ENCODE measurements around the gene FRMD1.

The FRMD1 gene

GRCh38 chr6:168024951-168025510, 54.0 kb downstream of the FRMD1 start:
- ATAC-seq (ENCODE audit: low read depth) = no peak
- no peaks in the 10 kb centered on the region for H3K36me3 Mint-ChIP-seq
- no peak overlapping the region for H3K4me3 Mint-ChIP-seq
- no peaks in the 10 kb centered on the region for H3K4me1 Mint-ChIP-seq
- DNase-seq (ENCODE audit: low spot score in 2 of 2) = no peak
- H3K9me3 Mint-ChIP-seq = no peaks in the 10 kb centered on the region
- peaks cover 2% of the 10 kb centered on the region for H3K27me3 Mint-ChIP-seq
- H3K27ac Mint-ChIP-seq = no peak overlapping the region

DNA sequence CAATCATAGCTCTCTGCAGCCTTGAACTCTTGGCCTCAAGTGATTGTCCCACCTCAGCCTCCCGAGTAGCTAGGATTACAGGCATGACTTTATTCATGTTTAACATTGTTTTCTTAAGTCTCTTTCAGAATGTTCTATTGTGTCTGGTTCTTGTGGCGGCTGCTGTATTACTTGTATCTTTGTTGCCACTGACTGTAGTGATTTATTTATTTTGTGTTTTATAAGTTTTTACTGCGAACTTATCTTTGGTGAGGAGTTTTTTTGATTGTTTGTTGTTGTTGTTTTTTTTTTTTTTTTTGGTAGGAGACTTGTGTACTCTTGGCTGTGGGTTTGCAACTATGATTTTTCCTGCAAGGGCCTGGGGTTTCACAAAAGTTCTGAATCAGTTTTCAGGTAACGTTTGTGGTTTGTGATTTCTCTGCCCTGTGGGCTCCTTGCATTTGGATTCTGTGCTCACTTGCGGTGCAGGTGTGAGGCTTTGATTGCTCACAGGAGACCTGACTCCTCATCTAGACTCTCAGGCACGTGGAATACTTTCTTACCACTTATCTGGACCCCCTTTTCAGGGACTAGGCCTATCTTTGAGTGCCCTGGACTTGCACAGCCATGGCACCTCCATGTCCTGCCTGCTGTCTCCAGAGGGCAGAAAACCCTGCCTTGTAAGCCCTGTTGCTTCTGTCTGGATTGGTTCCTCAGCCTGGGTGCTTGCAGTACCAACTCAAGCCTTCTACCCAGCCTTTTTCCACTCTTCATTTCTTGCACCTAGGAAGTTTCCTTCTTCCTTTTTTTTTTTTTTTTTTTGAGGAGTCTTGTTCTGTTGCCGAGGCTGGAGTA, 56.3 kb downstream of the FRMD1 start:
- Mint-ChIP-seq H3K4me3 (no peak overlapping the region), H3K4me1 (no peaks in the 10 kb centered on the region), H3K36me3 (no peaks in the 10 kb centered on the region), H3K9me3 (peaks cover 3% of the 10 kb centered on the region), H3K27me3 (peaks cover 2% of the 10 kb centered on the region), H3K27ac (no peak overlapping the region)
- DNase-seq (ENCODE audit: low spot score in 2 of 2) = no peak
- ATAC-seq (ENCODE audit: low read depth) = no peak

- ATAC-seq (ENCODE audit: low read depth) (no peak), DNase-seq (ENCODE audit: low spot score in 2 of 2) (no peak)
- Mint-ChIP-seq H3K4me1 (no peaks in the 10 kb centered on the region), H3K27ac (no peak overlapping the region), H3K27me3 (peaks cover 2% of the 10 kb centered on the region), H3K9me3 (peaks cover 3% of the 10 kb centered on the region), H3K36me3 (no peaks in the 10 kb centered on the region), H3K4me3 (no peak overlapping the region)
These were observed 57.4 kb downstream of the FRMD1 start for GRCh38 chr6:168021581-168021980.

GRCh38 chr6:168020242-168020641, 58.8 kb downstream of the FRMD1 start:
- H3K9me3 Mint-ChIP-seq = peaks cover 3% of the 10 kb centered on the region
- no peak overlapping the region for H3K4me3 Mint-ChIP-seq
- ATAC-seq (ENCODE audit: low read depth) = no peak

GRCh38 chr6:168018664-168019063, 60.3 kb downstream of the FRMD1 start:
- Mint-ChIP-seq H3K36me3 (no peaks in the 10 kb centered on the region), H3K27me3 (peaks cover 3% of the 10 kb centered on the region), H3K27ac (no peak overlapping the region), H3K4me3 (no peak overlapping the region), H3K9me3 (peaks cover 5% of the 10 kb centered on the region), H3K4me1 (no peaks in the 10 kb centered on the region)
- no peak for DNase-seq (ENCODE audit: low spot score in 2 of 2)
- ATAC-seq (ENCODE audit: low read depth) = no peak

More at GRCh38 chr6:168020242-168020641, 58.8 kb downstream of the FRMD1 start:
- peaks cover 4% of the 10 kb centered on the region for H3K27me3 Mint-ChIP-seq
- H3K4me1 Mint-ChIP-seq = no peaks in the 10 kb centered on the region
- DNase-seq (ENCODE audit: low spot score in 2 of 2) = no peak
- H3K36me3 Mint-ChIP-seq = no peaks in the 10 kb centered on the region
- no peak overlapping the region for H3K27ac Mint-ChIP-seq

GRCh38 chr6:168017629-168018028, 61.4 kb downstream of the FRMD1 start:
- ATAC-seq (ENCODE audit: low read depth) (no peak), DNase-seq (ENCODE audit: low spot score in 2 of 2) (no peak)
- H3K36me3 Mint-ChIP-seq = no peaks in the 10 kb centered on the region
- H3K4me3 Mint-ChIP-seq = no peak overlapping the region
- peaks cover 5% of the 10 kb centered on the region for H3K9me3 Mint-ChIP-seq
- no peak overlapping the region for H3K27ac Mint-ChIP-seq
- peaks cover 3% of the 10 kb centered on the region for H3K27me3 Mint-ChIP-seq
- H3K4me1 Mint-ChIP-seq = no peaks in the 10 kb centered on the region

- no peak for ATAC-seq (ENCODE audit: low read depth)
- H3K4me1 Mint-ChIP-seq = no peaks in the 10 kb centered on the region
- H3K27me3 Mint-ChIP-seq = peaks cover 3% of the 10 kb centered on the region
- no peak overlapping the region for H3K4me3 Mint-ChIP-seq
- peaks cover 8% of the 10 kb centered on the region for H3K9me3 Mint-ChIP-seq
- H3K36me3 Mint-ChIP-seq = no peaks in the 10 kb centered on the region
- no peak overlapping the region for H3K27ac Mint-ChIP-seq
- no peak for DNase-seq (ENCODE audit: low spot score in 2 of 2)
These were observed 62.1 kb downstream of the FRMD1 start for GRCh38 chr6:168016721-168017525.

GRCh38 chr6:168016176-168016620, 62.8 kb downstream of the FRMD1 start:
- H3K4me1 Mint-ChIP-seq = no peaks in the 10 kb centered on the region

DNA sequence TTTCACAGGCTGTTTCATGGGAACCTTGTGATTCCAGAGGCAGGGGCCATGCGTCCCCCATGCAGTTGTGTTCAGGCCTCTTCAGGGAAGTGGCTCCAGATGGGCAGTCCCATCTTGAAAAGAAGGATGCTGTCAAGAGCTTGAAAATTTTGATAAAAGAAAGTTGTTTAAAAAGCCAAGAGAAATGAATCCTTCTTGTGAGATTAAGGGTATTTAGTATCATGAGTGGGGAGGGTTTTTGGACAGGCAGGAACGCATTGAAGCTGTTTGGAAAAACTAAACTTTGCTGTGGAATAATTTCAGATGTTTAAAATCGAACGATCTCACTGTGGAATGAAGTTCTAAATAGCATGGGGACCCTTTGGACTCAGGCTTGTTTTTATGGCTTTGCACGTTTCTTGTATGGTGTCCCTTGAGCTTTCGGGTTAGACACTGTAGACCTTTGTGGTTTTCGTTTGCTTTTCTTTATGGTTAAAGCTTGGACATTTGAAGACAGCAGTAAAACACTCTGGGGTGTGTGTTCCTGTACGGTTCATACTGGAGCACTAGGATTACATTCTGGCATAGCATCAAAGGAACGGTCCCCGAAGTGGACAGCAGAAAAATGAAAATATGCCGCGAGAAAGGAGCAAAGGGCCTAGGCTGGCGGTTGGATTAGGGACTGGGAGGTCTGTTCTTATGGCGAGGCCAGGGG, 63.4 kb downstream of the FRMD1 start:
- ATAC-seq (ENCODE audit: low read depth) = no peak
- Mint-ChIP-seq H3K9me3 (peaks cover 17% of the 10 kb centered on the region), H3K36me3 (peaks cover 5% of the 10 kb centered on the region), H3K4me1 (no peaks in the 10 kb centered on the region), H3K27me3 (peaks cover 3% of the 10 kb centered on the region), H3K4me3 (no peak overlapping the region), H3K27ac (no peak overlapping the region)
- no peak for DNase-seq (ENCODE audit: low spot score in 2 of 2)

More at GRCh38 chr6:168016176-168016620, 62.8 kb downstream of the FRMD1 start:
- DNase-seq (ENCODE audit: low spot score in 2 of 2) (no peak), ATAC-seq (ENCODE audit: low read depth) (no peak)
- no peak overlapping the region for H3K27ac Mint-ChIP-seq
- no peak overlapping the region for H3K4me3 Mint-ChIP-seq
- peaks cover 3% of the 10 kb centered on the region for H3K27me3 Mint-ChIP-seq
- H3K36me3 Mint-ChIP-seq = peaks cover 2% of the 10 kb centered on the region
- H3K9me3 Mint-ChIP-seq = peaks cover 12% of the 10 kb centered on the region

DNA sequence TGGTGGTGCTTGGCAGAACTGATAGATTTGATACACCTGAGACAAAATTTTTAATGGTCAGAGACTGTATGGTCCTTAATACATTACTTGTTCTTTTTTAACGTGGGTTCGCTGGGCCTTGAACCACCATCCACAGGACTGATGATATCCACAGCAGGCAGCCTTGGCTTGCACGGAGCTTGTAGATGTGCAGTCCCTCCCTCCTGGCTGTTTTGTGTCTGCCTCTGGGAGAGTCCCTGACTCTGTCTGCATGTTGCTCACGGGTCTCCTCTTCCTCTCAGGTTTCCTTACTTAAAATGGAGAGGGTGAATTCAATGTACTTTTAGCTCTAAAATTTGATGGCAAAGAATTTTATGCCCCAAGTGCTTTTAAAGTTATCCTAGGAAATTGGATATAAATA, 64.0 kb downstream of the FRMD1 start:
- Mint-ChIP-seq H3K36me3 (peaks cover 5% of the 10 kb centered on the region), H3K9me3 (peaks cover 21% of the 10 kb centered on the region), H3K27ac (no peak overlapping the region), H3K27me3 (peaks cover 3% of the 10 kb centered on the region), H3K4me1 (no peaks in the 10 kb centered on the region), H3K4me3 (no peak overlapping the region)
- DNase-seq (ENCODE audit: low spot score in 2 of 2) = no peak
- ATAC-seq (ENCODE audit: low read depth) = no peak

DNA sequence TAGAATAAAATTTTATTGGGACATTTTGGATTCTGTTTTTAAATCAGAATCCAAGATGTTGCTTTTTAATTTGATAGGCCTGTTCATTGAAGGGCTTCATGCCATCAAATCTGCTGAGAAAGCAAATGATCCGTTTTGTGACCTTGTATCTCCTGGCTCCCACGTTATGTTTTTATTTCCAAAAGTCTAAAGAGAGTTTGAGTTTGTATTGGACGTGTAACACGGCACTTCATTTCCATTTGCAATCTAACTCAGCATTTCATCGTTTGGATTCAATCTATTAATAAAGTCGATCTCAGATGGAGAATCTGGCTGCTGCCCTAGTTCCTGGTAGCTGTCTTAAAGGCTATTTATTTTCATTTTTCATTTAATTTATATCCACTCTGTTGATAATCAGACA, 64.6 kb downstream of the FRMD1 start:
- ATAC-seq (ENCODE audit: low read depth) = no peak
- Mint-ChIP-seq H3K27me3 (peaks cover 3% of the 10 kb centered on the region), H3K4me3 (no peak overlapping the region), H3K36me3 (peaks cover 5% of the 10 kb centered on the region), H3K27ac (no peak overlapping the region), H3K4me1 (no peaks in the 10 kb centered on the region), H3K9me3 (peaks cover 26% of the 10 kb centered on the region)
- no peak for DNase-seq (ENCODE audit: low spot score in 2 of 2)

DNA sequence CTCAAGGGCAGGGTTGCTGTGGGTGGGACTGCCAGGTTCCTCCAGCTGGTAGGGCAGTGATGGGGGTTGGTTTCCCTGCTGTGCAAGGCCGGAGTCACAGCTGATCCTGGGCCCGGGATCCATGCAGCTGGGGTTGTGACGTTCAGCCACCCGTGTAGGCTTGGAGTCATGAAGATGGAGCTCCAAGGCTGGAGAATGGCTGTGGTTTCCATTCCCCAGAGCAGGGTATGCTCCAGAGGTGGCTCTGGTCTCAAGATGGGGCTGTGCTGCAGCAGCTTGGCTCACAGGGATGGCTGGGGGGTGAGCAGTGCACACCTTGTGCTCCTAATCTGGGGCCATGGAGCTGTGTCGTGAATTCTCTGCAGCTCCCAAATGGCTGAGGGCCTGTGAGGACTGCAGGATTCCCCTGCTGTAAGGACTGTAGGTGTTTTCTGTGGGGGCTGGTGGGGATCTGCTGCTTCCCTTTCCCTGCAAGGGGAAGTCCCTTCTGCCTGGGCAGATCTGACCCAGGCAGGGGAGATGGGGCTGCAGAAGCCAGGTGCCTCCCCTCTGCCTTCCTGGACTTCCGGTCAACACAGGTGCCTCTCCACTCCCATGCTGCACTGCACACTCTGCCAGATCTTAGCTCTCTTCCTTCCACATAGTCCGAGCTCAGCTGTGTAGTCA, 65.6 kb downstream of the FRMD1 start:
- peaks cover 3% of the 10 kb centered on the region for H3K27me3 Mint-ChIP-seq
- peaks cover 25% of the 10 kb centered on the region for H3K9me3 Mint-ChIP-seq
- no peak overlapping the region for H3K4me3 Mint-ChIP-seq
- DNase-seq (ENCODE audit: low spot score in 2 of 2) (no peak), ATAC-seq (ENCODE audit: low read depth) (no peak)
- H3K27ac Mint-ChIP-seq = no peak overlapping the region
- peaks cover 5% of the 10 kb centered on the region for H3K36me3 Mint-ChIP-seq
- H3K4me1 Mint-ChIP-seq = no peaks in the 10 kb centered on the region

GRCh38 chr6:168012431-168013249, 66.4 kb downstream of the FRMD1 start:
- Mint-ChIP-seq H3K27ac (no peak overlapping the region), H3K27me3 (peaks cover 3% of the 10 kb centered on the region), H3K4me3 (no peak overlapping the region), H3K36me3 (peaks cover 5% of the 10 kb centered on the region), H3K4me1 (no peaks in the 10 kb centered on the region), H3K9me3 (peaks cover 28% of the 10 kb centered on the region)
- ATAC-seq (ENCODE audit: low read depth) (no peak), DNase-seq (ENCODE audit: low spot score in 2 of 2) (no peak)

All from memory B cell (primary cell).